Muscle layer of colon (tissue), 2 donors: ENCODE data around the gene CAMK2D.

Experiments
- H3K27ac ChIP-seq: one replicate; pipeline ENCODE4 v1.7.0; 2013; ENCODE audit warnings: low read depth, mild to moderate bottlenecking, low read length, moderate library complexity
- H3K27me3 ChIP-seq, 2 donors: one replicate each; pipeline ENCODE4 v1.7.0; 2013; ENCODE audit warnings: low read length in 2 of 2, mild to moderate bottlenecking in 2 of 2; ENCODE audit not compliant: insufficient read depth in 2 of 2, control insufficient read depth in 1 of 2
- H3K36me3 ChIP-seq: one replicate; pipeline ENCODE4 v1.7.0; 2013; ENCODE audit warnings: mild to moderate bottlenecking, low read length; ENCODE audit not compliant: insufficient read depth
- H3K4me1 ChIP-seq: one replicate; pipeline ENCODE4 v1.7.0; 2013; ENCODE audit warnings: mild to moderate bottlenecking, low read length; ENCODE audit not compliant: insufficient read depth
- H3K4me3 ChIP-seq, 2 donors: one replicate each; pipeline ENCODE4 v1.7.0; 2013; ENCODE audit warnings: low read length in 2 of 2, low read depth in 1 of 2, mild to moderate bottlenecking in 1 of 2, moderate library complexity in 1 of 2
- H3K9ac ChIP-seq: one replicate; pipeline ENCODE4 v1.7.0; 2013; ENCODE audit warnings: low read length
- H3K9me3 ChIP-seq: one replicate; pipeline ENCODE4 v1.7.0; 2013; ENCODE audit warnings: mild to moderate bottlenecking, low read length
- donor health status: abdominal sarcoma.
- donor health status: Adenocarcinoma of cecum.

Gene CAMK2D

DNA sequence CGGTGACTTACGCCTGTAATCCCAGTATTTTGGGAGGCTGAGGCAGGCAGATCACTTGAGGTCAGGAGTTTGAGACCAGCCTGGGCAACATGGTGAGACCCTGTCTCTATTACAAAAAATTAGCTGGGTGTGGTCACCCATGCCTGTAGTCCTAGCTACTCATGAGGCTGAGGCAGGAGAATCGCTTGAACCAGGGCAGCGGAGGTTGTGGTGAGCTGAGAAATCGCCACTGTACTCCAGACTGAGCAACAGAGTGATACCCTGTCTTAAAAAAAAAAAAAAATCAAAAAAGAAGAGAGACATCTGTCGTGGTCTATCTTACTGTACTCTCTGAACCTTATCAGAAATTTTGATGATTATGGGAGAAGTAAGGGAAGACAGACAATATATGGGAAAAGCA lies 144.3 kb downstream of the CAMK2D start:
- no peaks in the 10 kb centered on the region for H3K4me1 ChIP-seq
- H3K27ac ChIP-seq = no peak overlapping the region
- H3K36me3 ChIP-seq = no peaks in the 10 kb centered on the region
- no peaks in the 10 kb centered on the region for H3K27me3 ChIP-seq
- no peak overlapping the region for H3K4me3 ChIP-seq
- H3K9me3 ChIP-seq = no peaks in the 10 kb centered on the region
- H3K9ac ChIP-seq = no peak overlapping the region

GRCh38 chr4:113616443-113616842 lies 145.1 kb downstream of the CAMK2D start:
- no peak overlapping the region for H3K9ac ChIP-seq
- H3K36me3 ChIP-seq = no peaks in the 10 kb centered on the region
- no peaks in the 10 kb centered on the region for H3K4me1 ChIP-seq
- no peak overlapping the region for H3K4me3 ChIP-seq
- no peaks in the 10 kb centered on the region for H3K9me3 ChIP-seq
- H3K27me3 ChIP-seq = no peaks in the 10 kb centered on the region
- H3K27ac ChIP-seq = no peak overlapping the region

GRCh38 chr4:113614414-113614813 lies 147.1 kb downstream of the CAMK2D start:
- Histone ChIP-seq H3K36me3 (no peaks in the 10 kb centered on the region), H3K4me3 (no peak overlapping the region), H3K27ac (no peak overlapping the region), H3K27me3 (no peaks in the 10 kb centered on the region), H3K9me3 (no peaks in the 10 kb centered on the region), H3K9ac (no peak overlapping the region), H3K4me1 (no peaks in the 10 kb centered on the region)

DNA sequence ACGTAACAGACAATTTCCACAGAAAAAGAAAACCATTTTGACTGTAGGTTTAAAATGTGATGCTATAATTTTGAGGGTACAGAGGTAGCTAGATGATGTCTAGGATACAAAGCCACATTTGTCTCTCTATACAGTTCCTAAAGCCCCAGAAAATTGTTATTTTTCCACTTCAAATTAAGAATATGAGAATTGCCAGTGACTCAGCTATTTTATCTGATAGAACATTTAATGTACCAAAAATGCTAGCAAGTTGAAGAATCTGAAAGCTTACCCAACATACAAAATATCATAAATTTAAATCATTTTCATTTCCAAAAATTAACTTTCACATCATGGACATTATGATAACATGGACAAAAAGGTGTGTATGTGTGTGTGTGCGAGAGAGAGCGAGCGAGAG lies 148.0 kb downstream of the CAMK2D start:
- Histone ChIP-seq H3K27ac (no peak overlapping the region), H3K36me3 (no peaks in the 10 kb centered on the region), H3K4me3 (no peak overlapping the region), H3K27me3 (no peaks in the 10 kb centered on the region), H3K9ac (no peak overlapping the region), H3K9me3 (no peaks in the 10 kb centered on the region), H3K4me1 (no peaks in the 10 kb centered on the region)

DNA sequence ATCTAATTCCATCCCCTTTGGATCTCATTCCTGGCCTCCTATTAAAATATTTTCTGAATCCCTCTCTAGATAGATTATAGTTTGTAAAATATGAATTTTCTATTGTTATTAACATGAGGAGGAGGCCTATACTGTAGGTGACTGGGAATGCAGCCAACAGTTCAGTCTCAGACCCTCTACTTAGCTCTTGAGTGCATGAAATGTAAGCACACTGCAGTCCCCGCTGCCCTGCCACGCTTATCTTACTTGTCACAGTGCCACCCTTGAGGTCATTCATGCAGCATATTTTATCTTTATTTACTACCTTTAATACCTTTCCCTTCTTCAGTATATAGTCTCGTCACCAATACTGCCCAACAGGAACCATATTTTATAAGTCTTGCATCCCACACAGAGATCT lies 151.0 kb downstream of the CAMK2D start:
- H3K27me3 ChIP-seq = no peaks in the 10 kb centered on the region
- H3K36me3 ChIP-seq = no peaks in the 10 kb centered on the region
- H3K9ac ChIP-seq = no peak overlapping the region
- no peak overlapping the region for H3K27ac ChIP-seq
- no peaks in the 10 kb centered on the region for H3K4me1 ChIP-seq
- H3K4me3 ChIP-seq = no peak overlapping the region
- no peaks in the 10 kb centered on the region for H3K9me3 ChIP-seq

GRCh38 chr4:113607998-113608397 lies 153.5 kb downstream of the CAMK2D start:
- no peaks in the 10 kb centered on the region for H3K27me3 ChIP-seq
- H3K27ac ChIP-seq = no peak overlapping the region
- H3K36me3 ChIP-seq = no peaks in the 10 kb centered on the region
- H3K9me3 ChIP-seq = no peaks in the 10 kb centered on the region
- H3K9ac ChIP-seq = no peak overlapping the region
- no peaks in the 10 kb centered on the region for H3K4me1 ChIP-seq
- H3K4me3 ChIP-seq = no peak overlapping the region

- Histone ChIP-seq H3K4me1 (no peaks in the 10 kb centered on the region), H3K4me3 (no peak overlapping the region), H3K9me3 (no peaks in the 10 kb centered on the region), H3K27ac (no peak overlapping the region), H3K27me3 (no peaks in the 10 kb centered on the region), H3K9ac (no peak overlapping the region), H3K36me3 (no peaks in the 10 kb centered on the region)
These were observed 154.3 kb downstream of the CAMK2D start for GRCh38 chr4:113607147-113607720.

GRCh38 chr4:113604955-113605354 lies 156.6 kb downstream of the CAMK2D start:
- no peaks in the 10 kb centered on the region for H3K27me3 ChIP-seq
- H3K36me3 ChIP-seq = no peaks in the 10 kb centered on the region
- H3K27ac ChIP-seq = no peak overlapping the region
- no peaks in the 10 kb centered on the region for H3K9me3 ChIP-seq
- no peaks in the 10 kb centered on the region for H3K4me1 ChIP-seq
- no peak overlapping the region for H3K9ac ChIP-seq
- H3K4me3 ChIP-seq = no peak overlapping the region

- no peak overlapping the region for H3K4me3 ChIP-seq
- H3K36me3 ChIP-seq = no peaks in the 10 kb centered on the region
- H3K9ac ChIP-seq = no peak overlapping the region
- no peak overlapping the region for H3K27ac ChIP-seq
- no peaks in the 10 kb centered on the region for H3K9me3 ChIP-seq
- H3K4me1 ChIP-seq = no peaks in the 10 kb centered on the region
- H3K27me3 ChIP-seq = no peaks in the 10 kb centered on the region
These were observed 157.6 kb downstream of the CAMK2D start for GRCh38 chr4:113603911-113604310.

- Histone ChIP-seq H3K27ac (no peak overlapping the region), H3K9me3 (no peaks in the 10 kb centered on the region)
These were observed 158.8 kb downstream of the CAMK2D start for GRCh38 chr4:113602646-113603228.

DNA sequence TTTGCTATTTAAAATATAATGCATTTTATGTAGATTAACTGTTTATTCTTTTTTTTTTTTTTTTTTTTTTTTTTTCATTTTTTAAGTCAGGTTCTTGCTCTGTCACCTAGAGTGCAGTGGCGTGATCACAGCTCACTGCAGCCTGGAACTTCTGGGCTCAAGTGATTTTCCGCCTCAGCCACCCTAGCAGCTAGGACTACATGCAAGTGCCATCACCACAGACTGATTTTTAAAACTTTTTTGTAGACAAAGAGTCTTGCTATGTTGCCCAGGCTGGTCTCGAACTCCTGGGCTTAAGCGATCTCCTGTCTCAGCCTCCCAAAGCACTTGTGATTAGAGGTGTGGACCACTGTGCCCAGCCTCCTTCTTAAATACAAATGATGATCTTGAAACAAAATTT lies 159.9 kb downstream of the CAMK2D start:
- no peaks in the 10 kb centered on the region for H3K36me3 ChIP-seq
- H3K9ac ChIP-seq = no peak overlapping the region
- H3K4me3 ChIP-seq = no peak overlapping the region
- no peaks in the 10 kb centered on the region for H3K9me3 ChIP-seq
- H3K4me1 ChIP-seq = no peaks in the 10 kb centered on the region
- H3K27ac ChIP-seq = no peak overlapping the region
- no peaks in the 10 kb centered on the region for H3K27me3 ChIP-seq

More at GRCh38 chr4:113602646-113603228, 158.8 kb downstream of the CAMK2D start:
- H3K9ac ChIP-seq = no peak overlapping the region
- no peaks in the 10 kb centered on the region for H3K4me1 ChIP-seq
- H3K36me3 ChIP-seq = no peaks in the 10 kb centered on the region
- no peaks in the 10 kb centered on the region for H3K27me3 ChIP-seq
- H3K4me3 ChIP-seq = no peak overlapping the region

DNA sequence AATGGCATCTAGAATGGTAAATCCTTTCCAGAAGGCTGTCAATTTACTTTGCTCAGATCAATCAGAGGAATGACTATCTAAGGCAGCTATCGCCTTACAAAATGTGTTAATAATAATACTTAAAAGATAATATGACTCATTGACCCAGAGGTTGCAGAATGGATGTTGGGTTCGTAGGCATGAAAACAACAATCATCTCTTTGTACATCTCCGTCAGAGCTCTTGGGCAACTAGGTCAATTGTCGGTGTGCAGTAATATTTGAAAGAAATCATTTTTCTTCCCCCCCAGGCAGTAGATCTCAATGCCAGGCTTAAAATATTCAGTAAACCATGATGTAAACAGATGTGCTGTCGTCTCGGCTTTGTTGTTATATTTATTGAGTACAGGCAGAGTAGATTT lies 165.1 kb downstream of the CAMK2D start:
- H3K27me3 ChIP-seq = no peaks in the 10 kb centered on the region
- no peak overlapping the region for H3K4me3 ChIP-seq
- no peaks in the 10 kb centered on the region for H3K4me1 ChIP-seq
- no peaks in the 10 kb centered on the region for H3K36me3 ChIP-seq
- H3K9ac ChIP-seq = no peak overlapping the region
- no peaks in the 10 kb centered on the region for H3K9me3 ChIP-seq
- no peak overlapping the region for H3K27ac ChIP-seq
